Smooth muscle cell (in vitro differentiated cells): ENCODE measurements around the gene TBX19. TPM values are rescaled to one million over a fixed set of nuclear protein-coding genes. Genes with fewer than 3 reads are reported as not detected.

Experiments used
- DNase-seq: peaks from one replicate; lab custom pipeline; 2025; ENCODE audit not compliant: unreplicated experiment; lab: John Stamatoyannopoulos, UW
- H2AFZ ChIP-seq: fragments of 200-600 bp; sonication (generic); 2 replicates; pipeline ENCODE4 v1.6.0; 2016; ENCODE audit warnings: antibody characterized with exemption, low read depth, mild to moderate bottlenecking
- H3F3A ChIP-seq: fragments of 200-600 bp; sonication (generic); 2 replicates; pipeline ENCODE4 v1.6.0; 2017; ENCODE audit warnings: antibody characterized with exemption, low read depth
- H3K27ac ChIP-seq: fragments of 200-600 bp; sonication (generic); 2 replicates; pipeline ENCODE4 v1.5.1; 2016; ENCODE audit warnings: low read depth, mild to moderate bottlenecking
- H3K27me3 ChIP-seq: fragments of 200-600 bp; sonication (generic); 2 replicates; pipeline ENCODE4 v1.6.1; 2016; ENCODE audit warnings: low read depth, mild to moderate bottlenecking
- H3K36me3 ChIP-seq: fragments of 200-600 bp; sonication (generic); 2 replicates; pipeline ENCODE4 v1.5.1; 2016; ENCODE audit warnings: low read depth
- H3K4me1 ChIP-seq: fragments of 200-600 bp; sonication (generic); 2 replicates; pipeline ENCODE4 v1.5.1; 2016; ENCODE audit warnings: low read depth
- H3K4me2 ChIP-seq: fragments of 200-600 bp; sonication (generic); 2 replicates; pipeline ENCODE4 v1.6.0; 2016; ENCODE audit warnings: mild to moderate bottlenecking
- H3K4me3 ChIP-seq: fragments of 200-600 bp; sonication (generic); 2 replicates; pipeline ENCODE4 v1.5.1; 2016; ENCODE audit warnings: mild to moderate bottlenecking
- H3K79me2 ChIP-seq: fragments of 200-600 bp; sonication (generic); 2 replicates; pipeline ENCODE4 v1.6.0; 2016; ENCODE audit warnings: low read depth, mild to moderate bottlenecking
- H3K9ac ChIP-seq: fragments of 200-600 bp; sonication (generic); 2 replicates; pipeline ENCODE4 v1.6.0; 2016; ENCODE audit warnings: low read depth
- H3K9me3 ChIP-seq: fragments of 200-600 bp; sonication (generic); replicated peaks from 2 replicates; pipeline ENCODE4 v1.5.1; 2016; ENCODE audit warnings: low read depth
- H4K20me1 ChIP-seq: fragments of 200-600 bp; sonication (generic); 2 replicates; pipeline ENCODE4 v1.6.0; 2016; ENCODE audit warnings: low read depth
- WGBS: methylation state at CpG from one replicate; pipeline ENCODE4 v1.1.7; 2016; ENCODE audit warnings: low lambda C conversion rate; 5-methylcytosine and 5-hydroxymethylcytosine counted together
- polyA plus RNA-seq: library from polyadenylated mRNA; unstranded; fragments of >200 nt; fragmentation: Nextera tagmentation; extraction: Ambion mirVana; gene quantifications from 2 replicates; pipeline ENCODE4 v1.2.1, GENCODE V29; 2016
- total RNA-seq: library from RNA; depleted of rRNA; stranded (reverse); fragments of >200 nt; gene quantifications from 2 replicates; pipeline ENCODE4 v1.2.3, GENCODE V29; 2014
- TF ChIP-seq, protein P1 (sequence below): fragments of 200-600 bp; sonication (generic); IDR thresholded peaks from 2 replicates; pipeline ENCODE4 v1.5.1; 2017; ENCODE audit warnings: borderline replicate concordance, mild to moderate bottlenecking, antibody characterized with exemption; ENCODE audit not compliant: insufficient read depth, poor library complexity, severe bottlenecking

Gene TBX19
- total and polyA plus RNA-seq, 2 experiments from 2014 or later, result 0.47 to 3.9 TPM

DNA sequence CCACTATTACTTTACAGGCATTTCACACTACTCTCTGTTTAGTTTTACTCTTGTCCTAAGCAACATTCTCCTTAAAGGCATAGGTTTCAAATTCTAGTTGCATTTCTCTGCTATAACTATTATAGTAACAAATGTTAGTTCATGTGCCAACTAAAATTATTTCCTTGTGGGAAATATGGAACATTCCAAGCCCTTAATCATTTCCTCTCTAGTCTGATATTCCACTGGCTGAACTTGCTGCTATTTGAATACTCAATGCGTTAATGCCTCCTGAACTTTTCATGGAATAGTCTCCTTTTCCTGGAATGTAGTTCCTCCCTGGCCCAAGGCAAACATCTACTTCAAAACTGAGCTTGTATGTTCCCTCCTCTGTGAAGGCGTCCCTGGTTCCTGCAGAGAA lies 19.3 kb upstream of the TBX19 start:
- H3K79me2 ChIP-seq, result peaks cover 4% of the 10 kb centered on the region
- DNase-seq, result no peak

DNA sequence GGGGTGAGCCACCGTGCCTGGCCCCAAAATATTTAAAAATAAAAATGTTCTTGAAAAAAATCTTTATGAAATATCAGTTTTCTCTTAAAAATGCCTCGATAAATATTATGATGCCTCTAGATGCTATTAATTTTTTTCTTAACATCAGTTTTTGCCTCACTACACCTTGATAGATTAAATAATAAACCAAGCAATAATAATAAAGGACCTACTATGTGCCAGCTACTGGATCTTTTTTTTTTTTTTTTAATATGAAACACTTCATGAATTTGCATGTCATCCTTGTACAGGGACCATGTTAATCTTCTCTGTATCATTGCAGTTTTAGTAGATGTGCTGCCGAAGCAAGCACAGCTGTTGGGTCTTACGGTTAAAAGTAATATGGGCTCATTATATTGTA lies 17.5 kb upstream of the TBX19 start:
- no peak for DNase-seq
- Histone ChIP-seq H3K79me2 (no peaks in the 10 kb centered on the region), H3K27ac (no peak overlapping the region), H3K4me3 (no peak overlapping the region), H3K9ac (no peak overlapping the region), H3K4me2 (no peak overlapping the region), H3K4me1 (no peaks in the 10 kb centered on the region), H3K9me3 (no peaks in the 10 kb centered on the region), H3K27me3 (no peaks in the 10 kb centered on the region), H2AFZ (no peak overlapping the region), H3K36me3 (no peaks in the 10 kb centered on the region), H4K20me1 (peaks cover 5% of the 10 kb centered on the region), H3F3A (no peaks in the 10 kb centered on the region)
- TF ChIP-seq, protein P1, sequence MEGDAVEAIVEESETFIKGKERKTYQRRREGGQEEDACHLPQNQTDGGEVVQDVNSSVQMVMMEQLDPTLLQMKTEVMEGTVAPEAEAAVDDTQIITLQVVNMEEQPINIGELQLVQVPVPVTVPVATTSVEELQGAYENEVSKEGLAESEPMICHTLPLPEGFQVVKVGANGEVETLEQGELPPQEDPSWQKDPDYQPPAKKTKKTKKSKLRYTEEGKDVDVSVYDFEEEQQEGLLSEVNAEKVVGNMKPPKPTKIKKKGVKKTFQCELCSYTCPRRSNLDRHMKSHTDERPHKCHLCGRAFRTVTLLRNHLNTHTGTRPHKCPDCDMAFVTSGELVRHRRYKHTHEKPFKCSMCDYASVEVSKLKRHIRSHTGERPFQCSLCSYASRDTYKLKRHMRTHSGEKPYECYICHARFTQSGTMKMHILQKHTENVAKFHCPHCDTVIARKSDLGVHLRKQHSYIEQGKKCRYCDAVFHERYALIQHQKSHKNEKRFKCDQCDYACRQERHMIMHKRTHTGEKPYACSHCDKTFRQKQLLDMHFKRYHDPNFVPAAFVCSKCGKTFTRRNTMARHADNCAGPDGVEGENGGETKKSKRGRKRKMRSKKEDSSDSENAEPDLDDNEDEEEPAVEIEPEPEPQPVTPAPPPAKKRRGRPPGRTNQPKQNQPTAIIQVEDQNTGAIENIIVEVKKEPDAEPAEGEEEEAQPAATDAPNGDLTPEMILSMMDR, result no peak
- WGBS, result 99% methylated on average over 4 of the region's 4 CpGs

More for the DNA sequence above, 19.3 kb upstream of the TBX19 start:
- no peak overlapping the region for H3K4me3 ChIP-seq
- H3F3A ChIP-seq, result no peaks in the 10 kb centered on the region
- peaks cover 5% of the 10 kb centered on the region for H4K20me1 ChIP-seq
- H3K27ac ChIP-seq, result no peak overlapping the region
- no peak overlapping the region for H3K9ac ChIP-seq
- no peaks in the 10 kb centered on the region for H3K9me3 ChIP-seq
- H3K4me2 ChIP-seq, result no peak overlapping the region
- no peaks in the 10 kb centered on the region for H3K27me3 ChIP-seq
- H2AFZ ChIP-seq, result no peak overlapping the region
- no peaks in the 10 kb centered on the region for H3K4me1 ChIP-seq
- TF ChIP-seq, protein P1, result no peak
- peaks cover 7% of the 10 kb centered on the region for H3K36me3 ChIP-seq
- 75% methylated on average over 2 of the region's 2 CpGs for WGBS

DNA sequence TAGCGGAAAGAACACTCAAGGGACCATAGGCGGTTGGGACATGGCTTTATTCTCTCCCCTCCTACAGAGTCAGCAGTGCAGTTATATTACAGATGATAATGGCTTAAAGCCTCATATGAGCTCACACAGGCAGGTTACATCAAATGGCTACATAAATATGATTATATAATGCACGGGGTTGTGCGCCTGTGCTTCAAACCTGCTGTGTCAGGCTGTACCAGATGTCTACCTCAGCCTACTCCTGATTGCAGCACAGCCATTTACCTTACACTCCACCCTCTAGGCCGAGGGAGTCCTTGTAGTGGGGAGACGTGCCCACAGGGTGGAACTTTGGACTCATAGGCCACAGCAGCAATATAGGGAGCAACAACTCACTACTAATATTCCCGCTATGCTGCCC lies 16.4 kb upstream of the TBX19 start:
- no peak overlapping the region for H3K4me2 ChIP-seq
- no peaks in the 10 kb centered on the region for H3K9me3 ChIP-seq
- TF ChIP-seq, protein P1, result no peak
- H3K27me3 ChIP-seq, result no peaks in the 10 kb centered on the region
- peaks cover 5% of the 10 kb centered on the region for H4K20me1 ChIP-seq
- H3F3A ChIP-seq, result no peaks in the 10 kb centered on the region
- H3K36me3 ChIP-seq, result no peaks in the 10 kb centered on the region
- H3K4me3 ChIP-seq, result no peak overlapping the region
- H3K27ac ChIP-seq, result no peak overlapping the region
- no peaks in the 10 kb centered on the region for H3K79me2 ChIP-seq
- WGBS, result 99% methylated on average over 7 of the region's 7 CpGs
- no peak for DNase-seq
- H3K9ac ChIP-seq, result no peak overlapping the region
- H3K4me1 ChIP-seq, result no peaks in the 10 kb centered on the region
- no peak overlapping the region for H2AFZ ChIP-seq

DNA sequence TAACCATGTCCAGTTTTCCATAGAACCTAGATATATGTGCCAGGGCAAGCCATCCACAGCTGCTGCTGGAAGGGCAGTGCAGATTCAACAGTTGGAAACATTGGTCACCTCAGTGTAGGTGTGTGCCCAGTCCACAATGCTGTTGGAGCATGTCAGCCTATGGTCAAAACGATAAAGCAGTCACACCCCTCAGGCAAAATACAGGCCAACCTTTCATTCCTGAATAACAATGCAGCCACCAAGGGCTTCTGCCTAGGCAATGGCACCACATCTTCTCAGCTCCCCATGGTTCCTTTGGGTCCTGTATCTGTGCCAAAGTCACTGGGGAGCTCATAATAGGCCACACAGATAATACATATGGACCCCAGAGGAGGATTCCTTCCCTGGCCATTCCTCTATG lies 15.1 kb upstream of the TBX19 start:
- no peaks in the 10 kb centered on the region for H3K27me3 ChIP-seq
- no peaks in the 10 kb centered on the region for H3K79me2 ChIP-seq
- H3K9ac ChIP-seq, result no peak overlapping the region
- H3F3A ChIP-seq, result no peaks in the 10 kb centered on the region
- H3K4me2 ChIP-seq, result no peak overlapping the region
- H3K36me3 ChIP-seq, result no peaks in the 10 kb centered on the region
- TF ChIP-seq, protein P1, result no peak
- no peaks in the 10 kb centered on the region for H3K9me3 ChIP-seq
- 76% methylated on average over 1 of the region's 1 CpG for WGBS
- no peaks in the 10 kb centered on the region for H3K4me1 ChIP-seq
- no peak for DNase-seq
- H3K27ac ChIP-seq, result no peak overlapping the region
- peaks cover 5% of the 10 kb centered on the region for H4K20me1 ChIP-seq
- H2AFZ ChIP-seq, result no peak overlapping the region
- H3K4me3 ChIP-seq, result no peak overlapping the region
